SK-N-SH treated with all-trans-retinoic acid at 6 μM for 48 hours (cell line): ENCODE results near the gene KMT2A.

ENCODE experiments used
- ATAC-seq: fragments of 200-7000 bp; cut with Tn5 transposase; 3 replicates; pipeline ENCODE4 v1.9.1; 2020; ENCODE audit warnings: mild to moderate bottlenecking, moderate library complexity
- ARNTL ChIP-seq: fragments of 450-650 bp; formaldehyde crosslinking; IDR thresholded peaks from 2 replicates; pipeline ENCODE4 v1.5.0; 2020; ENCODE audit warnings: low read depth, mild to moderate bottlenecking, moderate library complexity, borderline replicate concordance
- BACH2 ChIP-seq: fragments of 250-450 bp; sonication (Bioruptor Pico); IDR thresholded peaks from 2 replicates; pipeline ENCODE4 v1.9.0; 2021; ENCODE audit warnings: mild to moderate bottlenecking, borderline replicate concordance
- CREB5 ChIP-seq: fragments of 250-450 bp; sonication (Bioruptor Pico); IDR thresholded peaks from 2 replicates; pipeline ENCODE4 v1.5.1; 2020; ENCODE audit warnings: low read depth, mild to moderate bottlenecking, moderate library complexity
- CSDC2 ChIP-seq: fragments of 250-450 bp; sonication (Bioruptor Pico); IDR thresholded peaks from 2 replicates; pipeline ENCODE4 v1.5.0; 2020; ENCODE audit warnings: mild to moderate bottlenecking, moderate library complexity
- CSRNP3 ChIP-seq: fragments of 250-450 bp; sonication (Bioruptor Pico); IDR thresholded peaks from 2 replicates; pipeline ENCODE4 v1.5.1; 2021; ENCODE audit warnings: mild to moderate bottlenecking, moderate library complexity
- ESRRG ChIP-seq: fragments of 250-450 bp; sonication (Bioruptor Pico); IDR thresholded peaks from 2 replicates; pipeline ENCODE4 v1.6.1; 2021; ENCODE audit warnings: mild to moderate bottlenecking
- GLIS3 ChIP-seq: fragments of 250-450 bp; sonication (Bioruptor Pico); IDR thresholded peaks from 2 replicates; pipeline ENCODE4 v1.5.0; 2020; ENCODE audit warnings: mild to moderate bottlenecking, moderate library complexity
- ISL1 ChIP-seq: fragments of 250-450 bp; sonication (Bioruptor Pico); IDR thresholded peaks from 2 replicates; pipeline ENCODE4 v2.1.2; 2022; ENCODE audit warnings: mild to moderate bottlenecking, moderate library complexity
- POU6F1 ChIP-seq: fragments of 250-450 bp; sonication (Bioruptor Pico); IDR thresholded peaks from 2 replicates; pipeline ENCODE4 v1.8.0; 2021; ENCODE audit warnings: low read depth, mild to moderate bottlenecking, moderate library complexity, borderline replicate concordance
- PPARA ChIP-seq: fragments of 250-450 bp; sonication (Bioruptor Pico); IDR thresholded peaks from 2 replicates; pipeline ENCODE4 v1.5.0; 2020; ENCODE audit warnings: mild to moderate bottlenecking, borderline replicate concordance
- RARB ChIP-seq: fragments of 250-450 bp; sonication (Bioruptor Pico); IDR thresholded peaks from 2 replicates; pipeline ENCODE4 v1.8.0; 2021; ENCODE audit warnings: mild to moderate bottlenecking, moderate library complexity
- SNAI2 ChIP-seq: fragments of 250-450 bp; sonication (Bioruptor Pico); IDR thresholded peaks from 2 replicates; pipeline ENCODE4 v1.5.0; 2020; ENCODE audit warnings: mild to moderate bottlenecking, moderate library complexity
- TCF4 ChIP-seq: fragments of 250-450 bp; sonication (Bioruptor Pico); IDR thresholded peaks from 2 replicates; pipeline ENCODE4 v1.8.0; 2021; ENCODE audit warnings: mild to moderate bottlenecking, moderate library complexity, borderline replicate concordance
- TSHZ2 ChIP-seq: fragments of 250-450 bp; sonication (Bioruptor Pico); IDR thresholded peaks from 2 replicates; pipeline ENCODE4 v1.5.0; 2020; ENCODE audit warnings: mild to moderate bottlenecking, moderate library complexity
- ZFP30 ChIP-seq: fragments of 450-650 bp; formaldehyde crosslinking; IDR thresholded peaks from 2 replicates; pipeline ENCODE4 v1.5.0; 2022; ENCODE audit warnings: mild to moderate bottlenecking, moderate library complexity
- ZNF565 ChIP-seq: fragments of 450-650 bp; formaldehyde crosslinking; conservative IDR thresholded peaks from 2 replicates; pipeline ENCODE4 v1.5.0; 2020; ENCODE audit warnings: low read depth, mild to moderate bottlenecking, moderate library complexity
- ZNF70 ChIP-seq: fragments of 450-650 bp; formaldehyde crosslinking; IDR thresholded peaks from 2 replicates; pipeline ENCODE4 v1.5.0; 2020; ENCODE audit warnings: mild to moderate bottlenecking, moderate library complexity
- TF ChIP-seq, protein P1 (sequence below): fragments of 250-450 bp; sonication (Bioruptor Pico); IDR thresholded peaks from 2 replicates; pipeline ENCODE4 v1.8.0; 2020; ENCODE audit warnings: mild to moderate bottlenecking, moderate library complexity, borderline replicate concordance

The KMT2A gene

DNA sequence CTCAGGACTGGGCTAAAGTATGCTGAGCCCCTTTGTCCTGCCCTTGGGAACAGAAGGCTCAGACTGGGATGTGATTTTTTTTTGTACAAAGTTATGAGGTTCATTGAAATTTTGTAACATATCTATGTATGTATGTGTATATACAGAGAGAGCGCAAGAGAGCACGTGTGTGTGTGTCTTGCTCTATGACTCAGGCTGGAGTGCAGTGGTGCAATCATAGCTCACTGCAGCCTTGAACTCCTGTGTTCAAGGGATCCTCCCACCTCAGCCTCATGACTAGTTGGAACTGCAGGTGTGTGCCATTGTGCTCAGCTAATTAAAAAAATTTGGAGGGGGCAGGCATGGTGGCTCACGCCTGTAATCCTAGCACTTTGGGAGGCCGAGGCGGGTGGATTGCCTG is 100.4 kb downstream of the KMT2A start:
- no peak for ATAC-seq
- TF ChIP-seq ARNTL (no peak), PPARA (CRISPR knock-in tag) (no peak), BACH2 (no peak), CSRNP3 (CRISPR knock-in tag) (no peak), TCF4 (CRISPR knock-in tag) (no peak), CSDC2 (CRISPR knock-in tag) (no peak), CREB5 (CRISPR knock-in tag) (no peak), SNAI2 (CRISPR knock-in tag) (no peak), GLIS3 (no peak)
- TF ChIP-seq, protein P1, sequence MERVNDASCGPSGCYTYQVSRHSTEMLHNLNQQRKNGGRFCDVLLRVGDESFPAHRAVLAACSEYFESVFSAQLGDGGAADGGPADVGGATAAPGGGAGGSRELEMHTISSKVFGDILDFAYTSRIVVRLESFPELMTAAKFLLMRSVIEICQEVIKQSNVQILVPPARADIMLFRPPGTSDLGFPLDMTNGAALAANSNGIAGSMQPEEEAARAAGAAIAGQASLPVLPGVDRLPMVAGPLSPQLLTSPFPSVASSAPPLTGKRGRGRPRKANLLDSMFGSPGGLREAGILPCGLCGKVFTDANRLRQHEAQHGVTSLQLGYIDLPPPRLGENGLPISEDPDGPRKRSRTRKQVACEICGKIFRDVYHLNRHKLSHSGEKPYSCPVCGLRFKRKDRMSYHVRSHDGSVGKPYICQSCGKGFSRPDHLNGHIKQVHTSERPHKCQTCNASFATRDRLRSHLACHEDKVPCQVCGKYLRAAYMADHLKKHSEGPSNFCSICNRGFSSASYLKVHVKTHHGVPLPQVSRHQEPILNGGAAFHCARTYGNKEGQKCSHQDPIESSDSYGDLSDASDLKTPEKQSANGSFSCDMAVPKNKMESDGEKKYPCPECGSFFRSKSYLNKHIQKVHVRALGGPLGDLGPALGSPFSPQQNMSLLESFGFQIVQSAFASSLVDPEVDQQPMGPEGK = no peak
- TF ChIP-seq, all 23 proteins: peak for 0

DNA sequence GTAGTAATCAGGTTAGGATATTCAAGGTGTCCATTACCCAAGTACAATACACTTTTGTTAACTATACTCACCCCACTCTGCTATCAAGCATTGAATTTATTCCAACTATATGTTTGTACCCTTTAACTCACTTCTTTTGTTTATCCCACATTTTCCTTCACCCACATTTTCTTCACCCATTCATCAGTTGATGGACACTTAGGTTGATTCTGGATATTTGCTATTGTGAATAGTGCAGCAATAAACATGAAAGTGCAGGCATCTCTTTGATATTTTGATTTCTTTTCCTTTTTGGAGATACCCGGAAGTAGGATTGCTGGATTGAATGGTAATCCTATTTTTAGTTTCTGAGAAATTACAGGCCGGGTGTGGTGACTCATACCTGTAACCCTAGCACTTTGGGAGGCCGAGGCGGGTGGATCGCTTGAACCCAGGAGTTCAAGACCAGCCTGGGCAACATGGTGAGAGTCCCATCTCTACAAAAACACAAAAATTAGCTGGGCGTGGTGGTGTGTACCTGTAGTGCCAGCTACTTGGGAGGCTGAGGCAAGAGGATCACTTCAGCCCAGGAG is 101.2 kb downstream of the KMT2A start:
- TF ChIP-seq CSRNP3 (CRISPR knock-in tag) (no peak), ZNF565 (CRISPR knock-in tag) (no peak), TSHZ2 (CRISPR knock-in tag) (no peak), PPARA (CRISPR knock-in tag) (no peak), ZNF70 (no peak), RARB (CRISPR knock-in tag) (no peak), ESRRG (no peak), SNAI2 (CRISPR knock-in tag) (no peak), BACH2 (no peak), CREB5 (CRISPR knock-in tag) (no peak), TCF4 (CRISPR knock-in tag) (no peak), POU6F1 (CRISPR knock-in tag) (no peak), GLIS3 (no peak), ZFP30 (no peak), ISL1 (CRISPR knock-in tag) (no peak)
- TF ChIP-seq, protein P1 = no peak
- ATAC-seq = no peak
